PFSK-1 (cell line): ENCODE data around the gene SLC6A6.

Experiments used
- FOXP2 ChIP-seq: optimal IDR thresholded peaks from 2 replicates; pipeline ENCODE3; 2011; ENCODE audit warnings: borderline replicate concordance, control low read depth, inconsistent platforms; ENCODE audit not compliant: insufficient read depth; ENCODE audit errors: extremely low read length, extremely low read depth
- POLR2AphosphoS5 ChIP-seq: IDR thresholded peaks from 2 replicates; pipeline ENCODE4 v1.6.1; 2012; ENCODE audit warnings: low read depth, mild to moderate bottlenecking, control low read depth, low read length, moderate library complexity
- REST ChIP-seq, 2 experiments: IDR thresholded peaks; 2 replicates each; pipeline versions ENCODE4 v1.6.1 to v1.8.0; 2011 to 2012; ENCODE audit warnings: low read depth in 2 of 2, low read length in 2 of 2, control low read depth in 1 of 2, inconsistent platforms in 1 of 2, mild to moderate bottlenecking in 1 of 2, moderate library complexity in 1 of 2; ENCODE audit not compliant: insufficient read depth in 1 of 2
- SIN3A ChIP-seq: IDR thresholded peaks from 2 replicates; pipeline ENCODE4 v1.6.1; 2012; ENCODE audit warnings: mild to moderate bottlenecking, low read length, moderate library complexity, borderline replicate concordance; ENCODE audit not compliant: insufficient read depth
- TAF1 ChIP-seq: IDR thresholded peaks from 2 replicates; pipeline ENCODE4 v1.6.1; 2012; ENCODE audit warnings: low read length, control low read depth, borderline replicate concordance; ENCODE audit not compliant: insufficient read depth

SLC6A6 gene

GRCh38 chr3:14435175-14436014 lies 33.0 kb downstream of the SLC6A6 start:
- TF ChIP-seq REST (IDR thresholded peaks at IDR 0.05; ENCODE audit: insufficient read depth in 1 of 2, low read depth in 2 of 2, low read length in 2 of 2) (no peak), POLR2AphosphoS5 (no peak)

GRCh38 chr3:14436954-14437281 lies 34.5 kb downstream of the SLC6A6 start:
- TF ChIP-seq SIN3A (no peak), POLR2AphosphoS5 (no peak), FOXP2 (no peak), TAF1 (no peak), REST (IDR thresholded peaks at IDR 0.05; ENCODE audit: insufficient read depth in 1 of 2, low read depth in 2 of 2, low read length in 2 of 2) (no peak)

GRCh38 chr3:14438262-14438661 lies 35.9 kb downstream of the SLC6A6 start:
- no peak for TF ChIP-seq REST (IDR thresholded peaks at IDR 0.05; ENCODE audit: insufficient read depth in 1 of 2, low read depth in 2 of 2, low read length in 2 of 2)
- TF ChIP-seq SIN3A = no peak
- no peak for TF ChIP-seq FOXP2
- no peak for TF ChIP-seq POLR2AphosphoS5
- no peak for TF ChIP-seq TAF1

- no peak for TF ChIP-seq REST (IDR thresholded peaks at IDR 0.05; ENCODE audit: insufficient read depth in 1 of 2, low read depth in 2 of 2, low read length in 2 of 2)
- no peak for TF ChIP-seq POLR2AphosphoS5
- no peak for TF ChIP-seq SIN3A
- TF ChIP-seq TAF1 = no peak
- no peak for TF ChIP-seq FOXP2
Observed at GRCh38 chr3:14438929-14439328, 36.5 kb downstream of the SLC6A6 start.
